HEK293 (cell line): ENCODE data around the gene PDE4B.

Experiments
- CTCF ChIA-PET: fragments of 350-600 bp; formaldehyde crosslinking; extraction: SDS; loops from one replicate; lab custom pipeline; 2021; ENCODE audit warnings: antibody characterized with exemption; lab: Yijun Ruan, JAX
- POLR2A ChIA-PET: fragments of 300-600 bp; formaldehyde crosslinking; extraction: SDS; loops from one replicate; lab custom pipeline; 2020; ENCODE audit warnings: antibody characterized with exemption, inconsistent platforms; lab: Yijun Ruan, JAX
- H3K27ac ChIP-seq: fragments of 200-500 bp; sonication (Bioruptor generic); 2 replicates; pipeline ENCODE4 v1.5.1; 2014; ENCODE audit warnings: low read depth, low read length, control low read depth, inconsistent platforms; ENCODE audit errors: extremely low read depth
- H3K36me3 ChIP-seq, 2 experiments: fragments of 200-500 bp in 1 of 2; sonication (Bioruptor generic) in 1 of 2; 1 replicate in 1 of 2; 2 replicates in 1 of 2; pipeline ENCODE4 v1.5.1; 2014 to 2017; ENCODE audit warnings: inconsistent platforms in 2 of 2, low read length in 2 of 2; ENCODE audit not compliant: control insufficient read depth in 2 of 2, insufficient read depth in 1 of 2
- H3K4me1 ChIP-seq: fragments of 200-500 bp; sonication (Bioruptor generic); 2 replicates; pipeline ENCODE4 v1.5.1; 2014; ENCODE audit warnings: mild to moderate bottlenecking, low read length, inconsistent platforms; ENCODE audit not compliant: control insufficient read depth, insufficient read depth
- H3K4me3 ChIP-seq: 2 replicates; pipeline ENCODE4 v1.5.1; 2011; ENCODE audit warnings: low read depth, mild to moderate bottlenecking, control low read depth, low read length, moderate library complexity
- H3K9me3 ChIP-seq: fragments of 200-500 bp; sonication (Bioruptor generic); 2 replicates; pipeline ENCODE4 v1.5.1; 2014; ENCODE audit warnings: low read depth, low read length, inconsistent platforms; ENCODE audit not compliant: control insufficient read depth, insufficient read depth
- ELK4 ChIP-seq: IDR thresholded peaks from 2 replicates; pipeline ENCODE4 v1.6.1; 2011; ENCODE audit warnings: mild to moderate bottlenecking, low read depth, low read length, borderline replicate concordance
- GFI1B ChIP-seq: fragments of 450-650 bp; formaldehyde crosslinking; IDR thresholded peaks from 2 replicates; pipeline ENCODE4 v1.5.1; 2016; ENCODE audit warnings: missing biosample characterization, missing genetic modification characterization
- HOXC10 ChIP-seq: sonication (generic); formaldehyde crosslinking; IDR thresholded peaks from 2 replicates; pipeline ENCODE4 v1.8.1; 2023; ENCODE audit warnings: mild to moderate bottlenecking, missing genetic modification reagents
- KLF17 ChIP-seq: fragments of 450-650 bp; formaldehyde crosslinking; IDR thresholded peaks from 2 replicates; pipeline ENCODE4 v1.5.1; 2016; ENCODE audit warnings: missing biosample characterization, missing genetic modification characterization
- KLF7 ChIP-seq: fragments of 450-650 bp; formaldehyde crosslinking; IDR thresholded peaks from 2 replicates; pipeline ENCODE4 v1.5.1; 2016; ENCODE audit warnings: missing biosample characterization, missing genetic modification characterization, borderline replicate concordance
- TCF7L2 ChIP-seq: IDR thresholded peaks from 2 replicates; pipeline ENCODE4 v1.6.1; 2011; ENCODE audit warnings: low read depth, mild to moderate bottlenecking, inconsistent platforms, low read length, moderate library complexity, borderline replicate concordance
- TSHZ1 ChIP-seq: fragments of 450-650 bp; formaldehyde crosslinking; IDR thresholded peaks from 2 replicates; pipeline ENCODE4 v1.5.1; 2016; ENCODE audit warnings: missing biosample characterization, missing genetic modification characterization, borderline replicate concordance
- ZBTB10 ChIP-seq: fragments of 450-650 bp; formaldehyde crosslinking; IDR thresholded peaks from 2 replicates; pipeline ENCODE4 v1.5.1; 2016; ENCODE audit warnings: missing biosample characterization, missing genetic modification characterization
- ZBTB8A ChIP-seq: fragments of 450-650 bp; formaldehyde crosslinking; IDR thresholded peaks from 2 replicates; pipeline ENCODE4 v1.5.1; 2016; ENCODE audit warnings: missing biosample characterization, missing genetic modification characterization
- ZNF239 ChIP-seq: fragments of 450-650 bp; formaldehyde crosslinking; IDR thresholded peaks from 2 replicates; pipeline ENCODE4 v1.5.1; 2016; ENCODE audit warnings: missing biosample characterization, missing genetic modification characterization
- ZNF341 ChIP-seq: fragments of 450-650 bp; formaldehyde crosslinking; IDR thresholded peaks from 2 replicates; pipeline ENCODE4; 2016; ENCODE audit warnings: low read depth, missing biosample characterization, missing genetic modification characterization
- ZNF404 ChIP-seq: fragments of 450-650 bp; formaldehyde crosslinking; IDR thresholded peaks from 2 replicates; pipeline ENCODE4 v1.5.1; 2017; ENCODE audit warnings: missing biosample characterization, missing genetic modification characterization
- ZNF514 ChIP-seq: fragments of 450-650 bp; formaldehyde crosslinking; IDR thresholded peaks from 2 replicates; pipeline ENCODE4 v1.5.1; 2016; ENCODE audit warnings: missing biosample characterization, missing genetic modification characterization
- ZNF549 ChIP-seq: fragments of 450-650 bp; IDR thresholded peaks from 2 replicates; pipeline ENCODE4 v1.5.1; 2018; ENCODE audit warnings: missing biosample characterization, missing genetic modification characterization, mild to moderate bottlenecking, inconsistent platforms, moderate library complexity
- ZSCAN18 ChIP-seq: fragments of 450-650 bp; formaldehyde crosslinking; IDR thresholded peaks from 2 replicates; pipeline ENCODE4 v1.5.1; 2016; ENCODE audit warnings: missing biosample characterization, missing genetic modification characterization
- ZSCAN23 ChIP-seq: fragments of 450-650 bp; formaldehyde crosslinking; IDR thresholded peaks from 2 replicates; pipeline ENCODE4 v1.5.1; 2016; ENCODE audit warnings: missing biosample characterization, missing genetic modification characterization
- ZSCAN5A ChIP-seq: fragments of 450-650 bp; formaldehyde crosslinking; IDR thresholded peaks from 2 replicates; pipeline ENCODE4 v1.5.1; 2016; ENCODE audit warnings: missing biosample characterization, missing genetic modification characterization

PDE4B gene

GRCh38 chr1:65985393-65986066 lies 192.8 kb downstream of the PDE4B start:
- Histone ChIP-seq H3K9me3 (no peaks in the 10 kb centered on the region), H3K27ac (no peak overlapping the region), H3K4me3 (no peak overlapping the region), H3K4me1 (no peaks in the 10 kb centered on the region), H3K36me3 (no peaks in the 10 kb centered on the region)
- POLR2A ChIA-PET: no interaction called here
- CTCF ChIA-PET: interaction anchor here (0.7 to 1.9 kb wide), 4 partner anchors 14 to 393 kb away, joined by 3 to 7 read pairs (median 3); no protein-coding TSS in a partner anchor
- no peak for TF ChIP-seq TSHZ1 (tag by site-specific recombination)

GRCh38 chr1:65986146-65986545 lies 193.5 kb downstream of the PDE4B start:
- Histone ChIP-seq H3K9me3 (no peaks in the 10 kb centered on the region), H3K27ac (no peak overlapping the region), H3K36me3 (no peaks in the 10 kb centered on the region), H3K4me3 (no peak overlapping the region), H3K4me1 (no peaks in the 10 kb centered on the region)
- TF ChIP-seq ZSCAN18 (tag by site-specific recombination): no peak
- TF ChIP-seq ZSCAN23 (tag by site-specific recombination): no peak
- no peak for TF ChIP-seq TCF7L2
- no peak for TF ChIP-seq ZNF514 (tag by site-specific recombination)
- no peak for TF ChIP-seq ZNF341
- no peak for TF ChIP-seq HOXC10
- TF ChIP-seq KLF17 (tag by site-specific recombination): no peak
- TF ChIP-seq ZNF549 (tag by site-specific recombination): no peak
- TF ChIP-seq ZNF239 (tag by site-specific recombination): no peak
- TF ChIP-seq ZNF404 (tag by site-specific recombination): no peak
- TF ChIP-seq ZSCAN5A (tag by site-specific recombination): no peak
- TF ChIP-seq ZBTB8A (tag by site-specific recombination): no peak
- TF ChIP-seq GFI1B (tag by site-specific recombination): no peak
- TF ChIP-seq KLF7: no peak
- no peak for TF ChIP-seq ZBTB10 (tag by site-specific recombination)
- no peak for TF ChIP-seq ELK4
- ChIA-PET POLR2A (no interaction called here), CTCF (interaction anchor here (0.7 to 1.9 kb wide), 3 partner anchors 14 to 352 kb away, joined by 3 to 7 read pairs (median 3); no protein-coding TSS in a partner anchor)
